Subcutaneous adipose tissue (tissue), 4 donors: ENCODE data around the gene SEC61G. TPM values are rescaled to one million over a fixed set of nuclear protein-coding genes. Genes with fewer than 3 reads are reported as not detected.

Experiments used
- CTCF ChIP-seq: fragments of 450-650 bp; IDR thresholded peaks from one replicate; pipeline ENCODE4 v1.5.1; 2016; ENCODE audit warnings: low read depth, mild to moderate bottlenecking, control low read depth, antibody characterized with exemption, moderate library complexity
- total RNA-seq, 4 donors: library from RNA; depleted of rRNA; stranded (reverse); fragments of >200 nt; gene quantifications; one replicate each; pipeline ENCODE4 v1.1.0, GENCODE V29; 2016

SEC61G gene
- total RNA-seq, 4 donors from 2014 or later: 177 to 342 (median 218) TPM

- no peak for TF ChIP-seq CTCF
These were observed 30.6 kb downstream of the SEC61G start for GRCh38 chr7:54728411-54728810.

- TF ChIP-seq CTCF: no peak
These were observed 33.8 kb downstream of the SEC61G start for GRCh38 chr7:54725255-54725654.

DNA sequence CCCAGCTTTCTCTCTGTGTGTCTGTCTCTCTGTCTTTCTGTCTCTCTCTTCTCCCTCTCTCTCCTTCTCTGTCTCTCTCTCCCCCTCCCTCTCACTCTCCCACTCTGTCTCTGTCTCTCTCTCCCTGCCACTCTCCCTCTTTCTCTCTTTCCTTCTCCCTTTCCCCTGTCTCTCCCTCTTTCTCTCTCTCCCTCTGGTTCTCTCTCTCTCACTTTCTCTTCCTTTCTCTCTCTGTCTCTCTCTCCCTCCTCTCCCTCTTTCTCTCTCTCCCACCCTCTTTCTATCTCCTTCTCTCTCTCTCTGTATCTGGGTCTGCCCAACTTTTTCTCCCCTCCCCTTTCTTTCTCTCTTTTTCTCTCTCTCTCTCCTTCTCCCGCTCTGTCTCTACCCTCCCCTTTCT, 36.5 kb downstream of the SEC61G start:
- no peak for TF ChIP-seq CTCF

DNA sequence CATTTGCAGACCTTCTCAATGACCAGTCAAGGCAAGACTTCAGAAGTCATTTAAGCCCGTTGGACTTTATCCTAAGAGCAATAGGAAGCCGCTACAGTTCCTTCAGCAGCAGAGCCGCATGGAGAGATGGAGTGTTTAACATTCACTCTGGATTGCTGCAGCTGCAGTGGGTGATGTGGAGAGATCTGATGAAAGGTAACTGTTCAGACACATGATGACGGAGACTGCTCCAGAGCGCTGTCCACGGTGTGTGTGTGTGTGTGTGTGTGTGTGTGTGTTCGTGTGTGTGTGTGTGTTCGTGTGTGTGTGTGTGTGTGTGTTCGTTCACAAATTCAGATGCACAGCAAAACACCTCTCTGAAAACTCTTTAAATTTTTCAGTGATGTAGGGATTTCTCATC, 37.0 kb downstream of the SEC61G start:
- no peak for TF ChIP-seq CTCF

- TF ChIP-seq CTCF: no peak
These were observed 39.0 kb downstream of the SEC61G start for GRCh38 chr7:54719974-54720373.

- no peak for TF ChIP-seq CTCF
These were observed 39.6 kb downstream of the SEC61G start for GRCh38 chr7:54719425-54719824.

DNA sequence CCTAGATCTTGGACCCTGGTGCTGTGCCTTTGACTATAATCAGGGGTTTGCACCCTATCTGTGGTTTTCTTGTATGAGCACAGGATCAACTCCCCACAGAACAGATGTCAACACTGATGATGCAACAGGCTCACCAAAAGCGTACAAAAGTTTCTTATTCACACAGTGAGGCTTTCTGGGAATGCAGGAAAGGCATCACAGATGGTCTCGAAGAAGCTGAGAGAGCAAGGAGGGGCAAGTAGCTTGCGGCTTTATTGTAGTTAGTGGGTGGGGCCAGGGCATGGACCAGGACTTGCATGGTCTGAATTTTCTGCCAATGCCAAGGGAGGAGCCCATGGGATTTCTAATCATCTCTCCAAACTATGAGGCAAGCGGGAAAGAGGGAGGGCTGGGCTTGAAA, 46.2 kb downstream of the SEC61G start:
- TF ChIP-seq CTCF: no peak
